ENCODE data around the gene DCTPP1. TPM values are rescaled to one million over a fixed set of nuclear protein-coding genes. Genes with fewer than 3 reads are reported as not detected.

DCTPP1 gene
- total and polyA plus RNA-seq, 9 of the 15 experiments (the other 6 are each of a cell fraction or from before 2014, with no cell fraction given) = 45.0 to 132 (median 80.6) TPM

DNA sequence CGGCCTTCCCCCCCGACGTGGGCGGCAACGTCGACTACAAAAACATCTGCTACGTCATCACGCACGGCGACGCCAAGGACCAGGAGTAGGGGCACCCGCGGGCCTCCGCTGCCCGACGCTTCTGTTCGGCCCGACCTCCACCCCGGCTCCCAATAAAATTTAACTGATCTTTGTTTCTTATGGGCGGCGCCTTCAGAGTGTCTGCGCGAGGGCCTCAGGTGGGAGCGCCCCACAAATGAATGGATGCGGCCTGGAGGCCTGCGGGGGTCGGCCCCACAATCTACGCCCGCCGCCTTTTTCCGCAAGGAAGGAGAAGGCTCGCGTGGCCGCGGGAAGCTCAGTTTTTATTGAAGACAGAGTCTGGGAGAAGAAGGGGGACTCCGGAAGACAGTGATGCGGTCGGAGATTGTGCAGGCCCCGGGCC lies 52.0 kb downstream of the DCTPP1 start (continued):
- TF ChIP-seq, protein P1, sequence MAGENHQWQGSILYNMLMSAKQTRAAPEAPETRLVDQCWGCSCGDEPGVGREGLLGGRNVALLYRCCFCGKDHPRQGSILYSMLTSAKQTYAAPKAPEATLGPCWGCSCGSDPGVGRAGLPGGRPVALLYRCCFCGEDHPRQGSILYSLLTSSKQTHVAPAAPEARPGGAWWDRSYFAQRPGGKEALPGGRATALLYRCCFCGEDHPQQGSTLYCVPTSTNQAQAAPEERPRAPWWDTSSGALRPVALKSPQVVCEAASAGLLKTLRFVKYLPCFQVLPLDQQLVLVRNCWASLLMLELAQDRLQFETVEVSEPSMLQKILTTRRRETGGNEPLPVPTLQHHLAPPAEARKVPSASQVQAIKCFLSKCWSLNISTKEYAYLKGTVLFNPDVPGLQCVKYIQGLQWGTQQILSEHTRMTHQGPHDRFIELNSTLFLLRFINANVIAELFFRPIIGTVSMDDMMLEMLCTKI (IDR thresholded peaks at IDR 0.05; ENCODE audit: partially characterized antibody) = no peak
- TF ChIP-seq POLR2H (tag; IDR thresholded peaks at IDR 0.05; ENCODE audit: low read depth) = peak; percentile 90
- peak; percentile 91 for TF ChIP-seq BRD4 (IDR thresholded peaks at IDR 0.05)
- no peak for TF ChIP-seq MLX (CRISPR knock-in tag; conservative IDR thresholded peaks at IDR 0.05)
- TF ChIP-seq AFF1 (IDR thresholded peaks at IDR 0.05; ENCODE audit: low read depth in 1 of 2, partially characterized antibody in 2 of 2) = peak in 1 of 2 experiments; percentile 49
- TF ChIP-seq, protein P2, sequence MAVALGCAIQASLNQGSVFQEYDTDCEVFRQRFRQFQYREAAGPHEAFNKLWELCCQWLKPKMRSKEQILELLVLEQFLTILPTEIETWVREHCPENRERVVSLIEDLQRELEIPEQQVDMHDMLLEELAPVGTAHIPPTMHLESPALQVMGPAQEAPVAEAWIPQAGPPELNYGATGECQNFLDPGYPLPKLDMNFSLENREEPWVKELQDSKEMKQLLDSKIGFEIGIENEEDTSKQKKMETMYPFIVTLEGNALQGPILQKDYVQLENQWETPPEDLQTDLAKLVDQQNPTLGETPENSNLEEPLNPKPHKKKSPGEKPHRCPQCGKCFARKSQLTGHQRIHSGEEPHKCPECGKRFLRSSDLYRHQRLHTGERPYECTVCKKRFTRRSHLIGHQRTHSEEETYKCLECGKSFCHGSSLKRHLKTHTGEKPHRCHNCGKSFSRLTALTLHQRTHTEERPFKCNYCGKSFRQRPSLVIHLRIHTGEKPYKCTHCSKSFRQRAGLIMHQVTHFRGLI (CRISPR knock-in tag; IDR thresholded peaks at IDR 0.05) = peak; percentile 58; the same call in 1 of the 2 replicates
- TF ChIP-seq FOXP4 (CRISPR knock-in tag; IDR thresholded peaks at IDR 0.05; ENCODE audit: borderline replicate concordance) = 0 out of 2 replicates have a peak, but pooled peaks have one; percentile 9
- 0 out of 2 replicates have a peak, but pooled peaks have one; percentile 66 for TF ChIP-seq GATAD2A (IDR thresholded peaks at IDR 0.05)
- TF ChIP-seq ZSCAN29 (IDR thresholded peaks at IDR 0.05) = peak; percentile 28; the same call in 1 of the 2 replicates
- TF ChIP-seq ATF1 (CRISPR knock-in tag; IDR thresholded peaks at IDR 0.05) = peak; percentile 60; the same call in 1 of the 2 replicates
- peak; percentile 96 for TF ChIP-seq ATF1 (tag; IDR thresholded peaks at IDR 0.05)
- peak; percentile 55; the same call in 1 of the 2 replicates for TF ChIP-seq MYC (IDR thresholded peaks at IDR 0.05; ENCODE audit: low read depth, low read length)
- peak; percentile 57; the same call in 1 of the 2 replicates for TF ChIP-seq MYC (CRISPR knock-in tag; IDR thresholded peaks at IDR 0.05; ENCODE audit: borderline replicate concordance, low read depth)
- TF ChIP-seq, protein P3, sequence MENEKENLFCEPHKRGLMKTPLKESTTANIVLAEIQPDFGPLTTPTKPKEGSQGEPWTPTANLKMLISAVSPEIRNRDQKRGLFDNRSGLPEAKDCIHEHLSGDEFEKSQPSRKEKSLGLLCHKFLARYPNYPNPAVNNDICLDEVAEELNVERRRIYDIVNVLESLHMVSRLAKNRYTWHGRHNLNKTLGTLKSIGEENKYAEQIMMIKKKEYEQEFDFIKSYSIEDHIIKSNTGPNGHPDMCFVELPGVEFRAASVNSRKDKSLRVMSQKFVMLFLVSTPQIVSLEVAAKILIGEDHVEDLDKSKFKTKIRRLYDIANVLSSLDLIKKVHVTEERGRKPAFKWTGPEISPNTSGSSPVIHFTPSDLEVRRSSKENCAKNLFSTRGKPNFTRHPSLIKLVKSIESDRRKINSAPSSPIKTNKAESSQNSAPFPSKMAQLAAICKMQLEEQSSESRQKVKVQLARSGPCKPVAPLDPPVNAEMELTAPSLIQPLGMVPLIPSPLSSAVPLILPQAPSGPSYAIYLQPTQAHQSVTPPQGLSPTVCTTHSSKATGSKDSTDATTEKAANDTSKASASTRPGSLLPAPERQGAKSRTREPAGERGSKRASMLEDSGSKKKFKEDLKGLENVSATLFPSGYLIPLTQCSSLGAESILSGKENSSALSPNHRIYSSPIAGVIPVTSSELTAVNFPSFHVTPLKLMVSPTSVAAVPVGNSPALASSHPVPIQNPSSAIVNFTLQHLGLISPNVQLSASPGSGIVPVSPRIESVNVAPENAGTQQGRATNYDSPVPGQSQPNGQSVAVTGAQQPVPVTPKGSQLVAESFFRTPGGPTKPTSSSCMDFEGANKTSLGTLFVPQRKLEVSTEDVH (IDR thresholded peaks at IDR 0.05; ENCODE audit: low read depth, partially characterized antibody) = peak; percentile 31

All from K562 (cell line).